Panc1 (cell line): ENCODE data around the gene GNA12. TPM values are rescaled to one million over a fixed set of nuclear protein-coding genes. Genes with fewer than 3 reads are reported as not detected.
"Not testable (repeated sequence)": the region's sequence is repeated elsewhere in the genome, so short reads cannot be mapped to it uniquely, and the experiment has no call there.

Source experiments
- ATAC-seq: fragments of 200-7000 bp; cut with Tn5 transposase; 2 replicates; pipeline ENCODE4 v1.9.1; 2020; ENCODE audit warnings: mild to moderate bottlenecking, moderate library complexity
- BruUV-seq: library from RNA; stranded (reverse); fragments of 400-500 nt; replicated peaks from 2 replicates; lab custom pipeline; 2021; lab: Mats Ljungman, UMichigan
- CTCF ChIA-PET: fragments of 300-600 bp; sonication (Branson Sonifier 250); formaldehyde crosslinking; loops from one replicate; lab custom pipeline; 2022; ENCODE audit warnings: antibody characterized with exemption; lab: Charles Lee
- POLR2A ChIA-PET: fragments of 300-600 bp; sonication (Branson Sonifier 250); formaldehyde crosslinking; loops from one replicate; lab custom pipeline; 2022; ENCODE audit warnings: antibody characterized with exemption; lab: Charles Lee
- DNase-seq: peaks from one replicate; pipeline ENCODE4 v3.0.0-alpha.2; 2010; ENCODE audit warnings: low read depth, low spot score
- H3K27ac ChIP-seq: 2 replicates; pipeline ENCODE4 v1.5.1; 2011; ENCODE audit warnings: mild to moderate bottlenecking, low read length, inconsistent platforms
- H3K27me3 ChIP-seq: fragments of 200-500 bp; sonication (Bioruptor generic); 2 replicates; pipeline ENCODE4 v1.6.0; 2014; ENCODE audit warnings: low read length, inconsistent platforms; ENCODE audit not compliant: control insufficient read depth, insufficient read depth
- H3K36me3 ChIP-seq: fragments of 200-500 bp; sonication (Bioruptor generic); 2 replicates; pipeline ENCODE4 v1.5.1; 2014; ENCODE audit warnings: inconsistent platforms, mild to moderate bottlenecking, low read length, moderate library complexity; ENCODE audit not compliant: control insufficient read depth, insufficient read depth
- H3K4me1 ChIP-seq: 2 replicates; pipeline ENCODE4 v1.5.1; 2011; ENCODE audit warnings: inconsistent platforms, mild to moderate bottlenecking, low read length, moderate library complexity; ENCODE audit not compliant: control insufficient read depth, insufficient read depth
- H3K4me3 ChIP-seq, 2 experiments: 2 replicates each; pipeline ENCODE4 v1.5.1; 2011 to 2012; ENCODE audit warnings: low read depth in 2 of 2, low read length in 2 of 2, mild to moderate bottlenecking in 2 of 2, inconsistent platforms in 1 of 2, moderate library complexity in 1 of 2
- H3K9me3 ChIP-seq: fragments of 200-500 bp; sonication (Bioruptor generic); 2 replicates; pipeline ENCODE4 v1.5.1; 2014; ENCODE audit warnings: low read depth, mild to moderate bottlenecking, inconsistent platforms, low read length, moderate library complexity; ENCODE audit not compliant: control insufficient read depth, insufficient read depth
- CTCF ChIP-seq: fragments of 450-650 bp; IDR thresholded peaks from 2 replicates; pipeline ENCODE4 v1.5.1; 2017; ENCODE audit warnings: mild to moderate bottlenecking
- POLR2AphosphoS5 ChIP-seq: IDR thresholded peaks from 2 replicates; pipeline ENCODE4 v1.6.1; 2012; ENCODE audit warnings: mild to moderate bottlenecking, low read depth, low read length, moderate library complexity
- REST ChIP-seq, 2 experiments: IDR thresholded peaks; 2 replicates each; pipeline ENCODE4 v1.6.1; 2011 to 2012; ENCODE audit warnings: low read depth in 2 of 2, control low read depth in 1 of 2, low read length in 1 of 2, mild to moderate bottlenecking in 1 of 2, moderate library complexity in 1 of 2; ENCODE audit not compliant: insufficient read depth in 1 of 2
- SIN3A ChIP-seq: IDR thresholded peaks from 2 replicates; pipeline ENCODE4 v1.6.1; 2012; ENCODE audit warnings: low read depth, mild to moderate bottlenecking, low read length, moderate library complexity, borderline replicate concordance; ENCODE audit not compliant: insufficient read depth
- TCF7L2 ChIP-seq: IDR thresholded peaks from 2 replicates; pipeline ENCODE4 v1.6.1; 2011; ENCODE audit warnings: mild to moderate bottlenecking, low read depth, low read length, inconsistent platforms
- in situ Hi-C: cut with HindIII; loops from 2 replicates; pipeline ENCODE4 v1.10.0; 2016; ENCODE audit warnings: low sequenced_read_pairs, low pct_unique_long_range_greater_than_20kb
- intact Hi-C: fragments of 100-400 bp; cut with micrococcal nuclease; formaldehyde crosslinking; loops from one replicate; pipeline ENCODE4 v1.10.0; 2022; ENCODE audit not compliant: unreplicated experiment
- total RNA-seq: library from RNA; stranded (reverse); gene quantifications from one replicate; pipeline ENCODE4 v1.2.1, GENCODE V29; 2021; ENCODE audit not compliant: unreplicated experiment

GNA12 gene
- total RNA-seq, 1 experiment from 2014 or later = 139 TPM

- POLR2A ChIA-PET = no interaction called here
- intact Hi-C loops = no loop called here
- H3K27ac ChIP-seq = no peak overlapping the region
- DNase-seq = no peak
- ATAC-seq = no peak
- H3K36me3 ChIP-seq = peaks cover 8% of the 10 kb centered on the region; the same call in 1 of the 2 replicates
- H3K9me3 ChIP-seq = no peaks in the 10 kb centered on the region
- CTCF ChIA-PET = no interaction called here
- in situ Hi-C loops = no loop called here
- no TSS peak for BruUV-seq
- H3K4me3 ChIP-seq = no peak overlapping the region
- H3K27me3 ChIP-seq = no peaks in the 10 kb centered on the region
- H3K4me1 ChIP-seq = peaks cover 5% of the 10 kb centered on the region; the same call in 1 of the 2 replicates
- TF ChIP-seq REST (IDR thresholded peaks at IDR 0.05; ENCODE audit: insufficient read depth in 1 of 2, low read depth in 2 of 2, low read length in 1 of 2) (no peak), CTCF (no peak), TCF7L2 (no peak), POLR2AphosphoS5 (no peak), SIN3A (no peak)
Measured at GRCh38 chr7:2729031-2729892, 114.8 kb downstream of the GNA12 start.

GRCh38 chr7:2728316-2729030 lies 115.6 kb downstream of the GNA12 start:
- ChIA-PET CTCF (no interaction called here), POLR2A (interaction anchor here (0.7 kb wide), 1 partner anchor 36 kb away, joined by 3 read pairs; no protein-coding TSS in a partner anchor)
- H3K4me3 ChIP-seq = no peak overlapping the region
- DNase-seq (no peak), ATAC-seq (no peak)
- TSS peak; percentile 54 for BruUV-seq
- no peaks in the 10 kb centered on the region for H3K9me3 ChIP-seq
- no peaks in the 10 kb centered on the region for H3K27me3 ChIP-seq
- H3K36me3 ChIP-seq = peaks cover 8% of the 10 kb centered on the region; the same call in 1 of the 2 replicates
- intact Hi-C loops = no loop called here
- in situ Hi-C loops = no loop called here
- TF ChIP-seq REST (IDR thresholded peaks at IDR 0.05; ENCODE audit: insufficient read depth in 1 of 2, low read depth in 2 of 2, low read length in 1 of 2) = no peak
- no peak for TF ChIP-seq SIN3A
- no peak for TF ChIP-seq TCF7L2
- TF ChIP-seq POLR2AphosphoS5 = no peak
- TF ChIP-seq CTCF = no peak
- H3K27ac ChIP-seq = no peak overlapping the region
- H3K4me1 ChIP-seq = peaks cover 2% of the 10 kb centered on the region; the same call in 1 of the 2 replicates

GRCh38 chr7:2727206-2727605 lies 116.9 kb downstream of the GNA12 start:
- in situ Hi-C loops, H3K36me3 ChIP-seq, H3K27me3 ChIP-seq, H3K9me3 ChIP-seq, DNase-seq, H3K4me3 ChIP-seq, BruUV-seq, H3K4me1 ChIP-seq, H3K27ac ChIP-seq, intact Hi-C loops, ATAC-seq: not testable (repeated sequence)
- ChIA-PET CTCF (interaction anchor here (0.6 kb wide), 1 partner anchor 80 kb away, joined by 3 read pairs; no protein-coding TSS in a partner anchor), POLR2A (interaction anchor here (0.7 kb wide), 1 partner anchor 1010 kb away, joined by 5 read pairs; no protein-coding TSS in a partner anchor)
